GM19463 (cell line): ENCODE results near the gene RGS1.

Experiments
- ATAC-seq: cut with Tn5 transposase; IDR thresholded peaks from one replicate; pipeline ENCODE4 v1.9.1; 2021; ENCODE audit warnings: mild to moderate bottlenecking, moderate library complexity; ENCODE audit not compliant: unreplicated experiment

Gene RGS1

GRCh38 chr1:192579010-192579738, 3.6 kb downstream of the RGS1 start:
- ATAC-seq: peak; percentile 14

- peak; percentile 29 for ATAC-seq
These were observed 4.9 kb downstream of the RGS1 start for GRCh38 chr1:192580351-192580962.

GRCh38 chr1:192581131-192581927, 5.8 kb downstream of the RGS1 start:
- peak; percentile 8 for ATAC-seq

- no peak for ATAC-seq
These were observed 9.3 kb downstream of the RGS1 start for GRCh38 chr1:192584866-192585265.

- ATAC-seq: no peak
These were observed 12.1 kb downstream of the RGS1 start for GRCh38 chr1:192587386-192588266.

GRCh38 chr1:192588546-192588945, 13.0 kb downstream of the RGS1 start:
- no peak for ATAC-seq

- ATAC-seq: no peak
These were observed 14.2 kb downstream of the RGS1 start for GRCh38 chr1:192589813-192590212.

GRCh38 chr1:192592517-192592916, 16.9 kb downstream of the RGS1 start:
- ATAC-seq: no peak

GRCh38 chr1:192592981-192593708, 17.6 kb downstream of the RGS1 start:
- no peak for ATAC-seq

- no peak for ATAC-seq
These were observed 19.7 kb downstream of the RGS1 start for GRCh38 chr1:192595299-192595698.

GRCh38 chr1:192598589-192598988, 23.0 kb downstream of the RGS1 start:
- no peak for ATAC-seq

GRCh38 chr1:192600275-192600674, 24.7 kb downstream of the RGS1 start:
- no peak for ATAC-seq

GRCh38 chr1:192601143-192601542, 25.6 kb downstream of the RGS1 start:
- peak; percentile 54 for ATAC-seq

- ATAC-seq: peak; percentile 34
These were observed 26.0 kb downstream of the RGS1 start for GRCh38 chr1:192601567-192601966.

GRCh38 chr1:192602757-192603156, 27.2 kb downstream of the RGS1 start:
- no peak for ATAC-seq

GRCh38 chr1:192603218-192603787, 27.7 kb downstream of the RGS1 start:
- no peak for ATAC-seq

- peak; percentile 22 for ATAC-seq
These were observed 29.5 kb downstream of the RGS1 start for GRCh38 chr1:192604979-192605620.

GRCh38 chr1:192608671-192609070, 33.1 kb downstream of the RGS1 start:
- ATAC-seq: no peak
